Stimulated activated naive CD4-positive, alpha-beta T cell (primary cell): Measurements from ENCODE around the gene MRPS34.
"Not testable (repeated sequence)": the region's sequence is repeated elsewhere in the genome, so short reads cannot be mapped to it uniquely, and the experiment has no call there.

ENCODE experiments used
- DNase-seq, 6 experiments: peaks; one replicate each; lab custom pipeline; 2025; lab: John Stamatoyannopoulos, UW

The MRPS34 gene

GRCh38 chr16:1749152-1750117, 23.5 kb downstream of the MRPS34 start:
- no peak for DNase-seq

- no peak for DNase-seq
These were observed 25.0 kb downstream of the MRPS34 start for GRCh38 chr16:1747934-1748333.

GRCh38 chr16:1746693-1747195, 26.2 kb downstream of the MRPS34 start:
- DNase-seq = no peak

DNA sequence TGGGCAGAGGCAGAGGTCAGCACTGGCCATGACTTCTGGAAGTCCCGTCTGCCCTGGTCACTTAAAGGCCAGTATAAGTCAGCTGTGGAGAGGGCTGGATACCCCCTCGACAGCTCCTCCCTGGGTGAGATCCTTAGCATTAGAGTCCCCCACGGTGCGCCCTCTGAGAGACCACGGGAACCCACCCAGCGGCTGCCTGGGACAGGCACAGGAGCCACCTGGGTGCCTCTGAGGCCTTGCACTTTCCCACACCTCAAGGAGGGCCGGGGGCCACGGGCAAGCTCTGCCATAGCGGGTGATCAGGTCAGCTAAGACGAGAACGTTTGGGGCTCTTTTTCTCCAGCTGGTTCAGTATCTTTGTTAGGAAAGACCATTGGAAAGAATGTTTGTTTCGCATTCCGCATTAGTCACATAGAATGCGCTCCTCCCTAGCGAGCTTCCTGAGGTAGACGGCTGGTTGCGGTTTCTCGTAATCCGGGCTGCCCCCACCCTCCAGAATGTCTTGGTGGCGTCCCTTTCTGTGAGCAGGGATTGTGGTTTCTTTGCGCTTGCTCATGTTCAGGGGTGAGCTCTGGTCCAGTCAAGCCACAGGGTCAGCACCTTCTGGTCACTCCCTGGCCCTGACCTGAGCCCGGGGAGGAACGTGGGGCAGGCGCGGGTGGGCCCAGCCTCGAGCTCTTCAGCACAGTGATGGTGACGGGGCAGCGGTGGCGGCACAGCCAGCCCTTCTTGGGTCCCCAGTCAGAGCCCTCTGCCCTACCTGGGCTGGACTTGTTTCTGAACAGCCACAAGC, 26.8 kb downstream of the MRPS34 start:
- DNase-seq = no peak

DNA sequence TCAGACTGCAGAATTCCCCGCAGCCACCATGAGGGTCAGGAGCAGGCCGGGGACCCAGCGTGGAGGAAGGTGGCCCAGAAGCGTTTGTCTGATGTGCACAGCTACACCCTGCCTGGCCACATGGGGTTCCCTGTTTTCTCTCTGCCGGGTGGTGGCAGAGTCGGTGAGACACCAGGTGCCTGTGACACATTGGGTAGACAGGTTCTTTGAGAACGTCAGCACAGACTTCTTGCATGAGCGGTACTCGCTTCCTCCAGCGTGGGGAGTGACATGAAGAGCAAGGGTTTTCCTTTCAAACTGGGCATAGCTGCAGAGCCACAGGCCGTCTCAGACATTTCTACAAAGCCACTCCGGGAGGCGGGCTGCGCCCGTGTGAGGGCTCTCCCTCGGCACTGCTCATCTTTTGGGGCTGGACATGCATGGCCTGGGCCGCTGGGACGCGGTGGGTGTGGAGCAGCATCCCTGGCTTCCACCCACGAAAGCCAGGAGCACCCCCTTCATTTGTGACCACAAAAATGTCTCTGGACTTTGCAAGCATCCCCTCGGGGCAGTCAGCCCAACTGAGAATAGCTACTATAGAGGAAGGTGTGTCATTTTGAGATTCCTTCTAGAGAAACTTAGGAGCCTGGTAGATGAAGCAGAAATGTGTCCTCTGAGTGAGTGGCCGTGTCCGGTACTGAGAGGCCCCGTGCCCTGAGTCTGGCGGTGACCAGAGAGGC, 27.6 kb downstream of the MRPS34 start:
- no peak for DNase-seq

- DNase-seq = no peak
These were observed 28.5 kb downstream of the MRPS34 start for GRCh38 chr16:1744338-1744840.

DNA sequence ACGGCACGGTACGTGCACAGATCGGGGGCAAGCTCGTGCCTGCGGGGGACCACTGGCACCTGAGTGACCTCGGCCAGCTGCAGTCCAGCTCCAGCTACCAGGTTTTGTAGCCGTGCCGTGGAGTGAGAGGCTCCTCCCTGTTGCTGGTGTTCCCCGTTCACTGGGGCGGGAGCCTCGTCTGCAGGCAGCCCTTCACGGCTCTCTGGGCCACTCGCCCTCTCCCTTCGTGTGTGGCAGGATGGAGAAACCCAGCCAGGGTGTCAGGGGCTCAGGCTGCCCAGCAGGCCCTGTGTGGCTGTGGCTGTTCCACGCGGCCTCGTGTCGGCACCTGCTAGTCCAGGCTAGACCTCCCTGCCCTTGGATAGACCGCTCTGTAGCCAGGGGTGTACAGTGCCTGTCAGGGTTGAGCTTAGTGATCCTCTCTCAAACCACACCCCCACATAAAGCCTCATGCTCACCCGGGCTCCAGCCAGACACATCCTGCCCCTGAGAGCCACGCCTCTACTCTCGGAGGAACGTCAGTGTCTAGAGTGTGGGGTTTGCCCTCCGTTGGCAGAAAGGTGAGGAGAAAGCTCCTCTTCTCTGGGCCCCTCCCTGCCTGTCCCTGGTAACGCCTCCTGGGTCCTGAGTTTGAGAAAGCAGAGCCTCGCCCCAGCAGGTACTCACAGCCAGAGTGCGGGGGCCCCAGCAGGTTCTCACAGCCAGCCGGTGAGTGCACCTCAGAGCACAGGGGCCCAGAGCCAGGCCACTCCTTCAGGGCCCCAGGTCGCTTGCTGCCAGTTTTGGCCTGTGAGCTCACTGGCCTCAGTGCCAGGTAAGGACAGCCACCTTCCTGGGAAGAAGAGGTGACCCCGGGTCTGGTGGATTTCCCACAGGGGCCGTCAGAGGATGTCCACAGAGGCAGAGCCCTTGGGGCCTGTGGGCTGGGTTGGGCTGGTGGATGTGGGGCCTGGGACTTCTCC, 29.3 kb downstream of the MRPS34 start:
- DNase-seq = no peak

DNA sequence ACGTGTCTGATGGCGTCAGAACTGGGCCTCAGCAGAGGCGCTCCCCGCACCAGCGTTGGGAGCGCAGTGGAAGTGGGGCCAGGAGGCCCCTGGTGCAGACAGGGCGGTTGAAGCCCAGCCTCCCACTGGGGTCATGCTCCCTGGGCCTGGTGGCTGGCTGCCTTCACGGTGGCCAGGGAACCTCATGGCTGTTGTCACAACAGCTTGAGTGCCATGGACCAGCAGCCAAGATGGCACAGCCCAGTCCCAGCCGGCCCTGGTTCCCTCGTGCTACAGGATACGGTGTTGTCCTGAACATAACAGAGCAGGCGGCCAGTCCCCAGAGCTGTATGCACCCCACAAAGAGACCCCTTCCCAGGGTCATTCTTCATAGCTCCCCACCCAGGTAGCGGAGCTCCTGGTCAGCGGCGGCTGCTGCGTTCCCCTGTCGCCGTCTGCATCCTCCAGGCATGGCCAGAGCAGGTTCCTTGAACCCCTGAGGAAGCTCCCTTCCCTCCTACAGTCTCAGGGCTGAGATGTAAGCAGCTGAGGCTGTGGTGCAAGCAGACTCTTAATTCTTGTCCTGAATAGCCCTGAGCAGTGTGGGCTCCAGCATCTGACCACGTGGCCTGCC, 31.3 kb downstream of the MRPS34 start:
- DNase-seq = no peak

- DNase-seq = no peak
These were observed 32.0 kb downstream of the MRPS34 start for GRCh38 chr16:1740781-1741490.

- DNase-seq = no peak
These were observed 32.7 kb downstream of the MRPS34 start for GRCh38 chr16:1740234-1740633.

DNA sequence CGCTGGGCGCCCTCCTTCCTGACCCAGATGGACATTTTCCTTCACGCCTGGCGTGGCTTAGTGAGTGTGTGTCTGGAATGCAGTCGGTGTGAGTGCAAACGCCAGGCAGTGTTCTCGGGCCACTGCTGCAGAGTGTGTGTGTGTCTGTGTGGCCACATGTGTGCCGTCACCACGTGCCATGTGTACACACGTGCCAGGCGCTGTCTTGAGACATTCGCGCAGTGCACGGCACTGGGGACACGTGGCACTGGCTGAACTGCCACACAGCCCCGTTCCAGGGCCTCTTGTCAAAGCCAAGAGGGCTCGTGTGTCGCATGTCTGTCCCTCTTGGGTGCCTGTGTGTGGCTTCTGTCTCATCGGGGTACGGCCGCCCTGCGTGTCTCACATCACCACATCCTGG, 38.1 kb downstream of the MRPS34 start:
- DNase-seq = no peak

DNA sequence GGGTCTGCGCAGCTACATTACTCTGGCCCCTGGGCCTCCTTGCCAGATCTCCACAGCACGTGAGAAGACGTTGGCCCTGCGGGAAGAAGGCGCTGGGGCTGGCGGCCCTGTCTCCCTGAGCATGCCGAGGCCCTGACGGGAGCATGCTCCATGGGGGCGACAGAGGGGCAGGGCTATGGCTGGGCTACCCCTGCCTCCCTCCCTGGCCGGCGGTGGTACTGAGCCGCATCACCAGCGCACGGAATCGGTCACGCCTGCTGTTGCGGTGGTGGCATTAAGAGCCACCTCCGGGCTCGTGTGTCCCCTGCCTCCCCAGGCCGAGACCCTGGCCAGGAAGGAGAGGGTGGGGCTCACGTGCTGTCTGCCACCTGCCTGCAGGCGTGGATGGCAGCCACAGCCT, 38.8 kb downstream of the MRPS34 start:
- DNase-seq = no peak

DNA sequence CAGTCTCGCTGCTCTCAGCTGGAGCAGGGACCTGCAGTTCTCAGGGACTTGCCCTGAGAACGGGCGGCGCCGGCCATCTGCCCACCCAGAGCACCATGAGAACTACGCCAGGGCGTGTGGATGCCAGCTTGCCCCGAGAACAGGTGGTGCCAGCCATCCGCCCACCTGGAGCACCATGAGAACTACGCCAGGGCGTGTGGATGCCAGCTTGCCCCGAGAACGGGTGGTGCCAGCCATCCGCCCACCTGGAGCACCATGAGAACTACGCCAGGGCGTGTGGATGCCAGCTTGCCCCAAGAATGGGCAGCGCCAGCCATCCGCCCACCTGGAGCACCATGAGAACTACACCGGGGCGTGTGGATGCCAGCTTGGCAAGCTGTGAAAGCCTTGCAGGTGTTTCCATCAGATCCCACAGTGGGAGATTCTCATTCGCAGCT, 40.4 kb downstream of the MRPS34 start:
- not testable (repeated sequence) for DNase-seq

DNA sequence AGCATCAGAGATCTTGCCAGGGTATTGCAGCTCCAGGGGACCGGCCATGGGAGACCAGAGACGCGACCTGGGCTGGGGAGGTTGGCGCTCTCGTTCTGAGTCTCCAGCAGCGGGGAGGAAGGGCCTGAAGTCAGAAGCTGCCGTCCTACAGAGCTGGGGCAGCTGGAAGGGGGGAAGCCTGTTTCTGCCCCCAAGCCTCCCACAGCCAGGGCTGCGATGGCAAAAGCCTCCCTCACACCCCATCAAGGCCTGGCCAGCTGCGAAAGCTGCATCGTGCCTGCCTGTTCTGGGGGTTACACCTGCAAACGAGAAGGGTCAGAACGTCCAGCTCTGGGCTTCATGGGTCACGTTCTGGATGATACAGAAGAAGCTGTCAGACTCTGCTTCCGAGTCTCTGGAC, 40.9 kb downstream of the MRPS34 start:
- DNase-seq = no peak

DNA sequence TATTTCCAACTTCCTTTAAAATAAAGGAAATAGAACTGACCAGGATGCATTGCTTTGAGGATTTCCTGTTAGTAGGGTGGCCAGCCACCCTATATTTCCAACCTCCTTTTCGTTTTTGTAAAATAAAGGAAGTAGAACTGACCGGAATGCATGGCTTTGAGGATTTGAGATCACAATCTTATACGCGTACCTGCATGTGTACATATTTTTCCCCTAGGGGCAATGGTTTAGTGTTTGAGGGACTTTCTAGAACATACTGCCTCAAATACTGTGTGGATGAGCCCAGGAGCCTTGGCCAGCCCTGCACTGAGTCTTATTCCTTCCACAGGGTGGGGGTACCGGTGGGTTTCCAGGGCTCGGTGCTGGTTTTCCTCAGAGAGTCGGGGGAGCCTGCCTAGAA, 41.3 kb downstream of the MRPS34 start:
- DNase-seq = no peak

- DNase-seq = no peak
These were observed 41.9 kb downstream of the MRPS34 start for GRCh38 chr16:1731073-1731472.

- no peak for DNase-seq
These were observed 43.5 kb downstream of the MRPS34 start for GRCh38 chr16:1729445-1729844.

DNA sequence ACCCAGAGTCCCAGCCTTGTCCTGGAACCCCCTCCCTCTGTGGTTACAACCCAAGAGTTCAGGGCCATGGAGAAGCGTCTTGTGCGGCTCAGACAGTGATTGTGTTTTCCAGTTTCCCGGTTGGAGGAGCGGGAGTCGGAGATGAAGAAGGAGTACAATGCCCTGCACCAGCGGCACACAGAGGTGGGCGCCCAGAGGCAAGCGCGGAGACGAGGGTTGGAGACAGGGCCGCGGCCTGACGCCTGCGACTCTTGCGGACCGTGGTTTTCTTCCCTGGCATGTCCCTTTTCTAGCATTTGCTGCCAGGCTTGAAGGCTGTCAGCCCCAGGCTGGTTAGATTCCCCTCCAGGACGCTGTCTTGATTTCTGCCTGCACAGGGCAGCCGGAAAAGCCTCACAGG, 43.9 kb downstream of the MRPS34 start:
- DNase-seq = no peak
